ENCODE data around the gene CYP27B1.
A peak's percentile ranks its signal among the peaks of the same experiment; 100 is the strongest.

Gene CYP27B1

GRCh38 chr12:57766464-57767304, at the start of gene CYP27B1:
TSS of gene CYP27B1 (minus strand) at chr12:57767078. CDS start at chr12:57767041, 37 bp downstream.
- DNase-seq, result no peak

- DNase-seq, result no peak
These were observed 49.4 kb upstream of the CYP27B1 start for GRCh38 chr12:57816001-57816854.

GRCh38 chr12:57815177-57816000, 48.5 kb upstream of the CYP27B1 start:
- DNase-seq, result no peak

GRCh38 chr12:57813971-57814772, 47.3 kb upstream of the CYP27B1 start:
- DNase-seq, result no peak

- DNase-seq, result no peak
These were observed 46.5 kb upstream of the CYP27B1 start for GRCh38 chr12:57813111-57813970.

- no peak for DNase-seq
These were observed 44.3 kb upstream of the CYP27B1 start for GRCh38 chr12:57811028-57811755.

GRCh38 chr12:57810450-57810849, 43.6 kb upstream of the CYP27B1 start:
- no peak for DNase-seq

GRCh38 chr12:57809425-57809824, 42.5 kb upstream of the CYP27B1 start:
- DNase-seq, result no peak

GRCh38 chr12:57808351-57808750, 41.5 kb upstream of the CYP27B1 start:
- no peak for DNase-seq

GRCh38 chr12:57807285-57807684, 40.4 kb upstream of the CYP27B1 start:
- no peak for DNase-seq

- no peak for DNase-seq
These were observed 39.8 kb upstream of the CYP27B1 start for GRCh38 chr12:57806677-57807076.

GRCh38 chr12:57803319-57803893, 36.5 kb upstream of the CYP27B1 start:
- peak; percentile 2 for DNase-seq

- DNase-seq, result no peak
These were observed 35.7 kb upstream of the CYP27B1 start for GRCh38 chr12:57802607-57803006.

GRCh38 chr12:57800965-57801364, 34.1 kb upstream of the CYP27B1 start:
- no peak for DNase-seq

GRCh38 chr12:57797933-57798332, 31.1 kb upstream of the CYP27B1 start:
- no peak for DNase-seq

GRCh38 chr12:57796996-57797395, 30.1 kb upstream of the CYP27B1 start:
- no peak for DNase-seq

GRCh38 chr12:57795354-57795753, 28.5 kb upstream of the CYP27B1 start:
- DNase-seq, result no peak

GRCh38 chr12:57793920-57794319, 27.0 kb upstream of the CYP27B1 start:
- no peak for DNase-seq

GRCh38 chr12:57783861-57784260, 17.0 kb upstream of the CYP27B1 start:
- DNase-seq, result no peak

- DNase-seq, result no peak
These were observed 16.6 kb upstream of the CYP27B1 start for GRCh38 chr12:57783466-57783801.
